Measurements from ENCODE around the gene SOX6.

The SOX6 gene

GRCh38 chr11:16293204-16293681, 63.1 kb downstream of the SOX6 start:
- no peaks in the 10 kb centered on the region for H3K9me3 ChIP-seq (ENCODE audit: low read length)
- H2AFZ ChIP-seq (ENCODE audit: low read length) = no peak overlapping the region
- no peak overlapping the region for H3K4me2 ChIP-seq (ENCODE audit: low read length)
- H3K27me3 ChIP-seq (ENCODE audit: insufficient read depth, low read length) = no peaks in the 10 kb centered on the region
- no peaks in the 10 kb centered on the region for H3K79me2 ChIP-seq (ENCODE audit: insufficient read depth, low read length)
- no peaks in the 10 kb centered on the region for H3K9me2 ChIP-seq (ENCODE audit: low read depth, low read length)
- H3F3A ChIP-seq (ENCODE audit: insufficient read depth, low read length) = no peaks in the 10 kb centered on the region
- H3K9ac ChIP-seq (ENCODE audit: low read length) = no peak overlapping the region
- H3K36me3 ChIP-seq (ENCODE audit: insufficient read depth, low read length) = no peaks in the 10 kb centered on the region
- H4K20me1 ChIP-seq (ENCODE audit: insufficient read depth, low read length) = no peaks in the 10 kb centered on the region
- no peaks in the 10 kb centered on the region for H3K4me1 ChIP-seq (ENCODE audit: insufficient read depth, low read length, severe bottlenecking)
- TF ChIP-seq, protein P1, sequence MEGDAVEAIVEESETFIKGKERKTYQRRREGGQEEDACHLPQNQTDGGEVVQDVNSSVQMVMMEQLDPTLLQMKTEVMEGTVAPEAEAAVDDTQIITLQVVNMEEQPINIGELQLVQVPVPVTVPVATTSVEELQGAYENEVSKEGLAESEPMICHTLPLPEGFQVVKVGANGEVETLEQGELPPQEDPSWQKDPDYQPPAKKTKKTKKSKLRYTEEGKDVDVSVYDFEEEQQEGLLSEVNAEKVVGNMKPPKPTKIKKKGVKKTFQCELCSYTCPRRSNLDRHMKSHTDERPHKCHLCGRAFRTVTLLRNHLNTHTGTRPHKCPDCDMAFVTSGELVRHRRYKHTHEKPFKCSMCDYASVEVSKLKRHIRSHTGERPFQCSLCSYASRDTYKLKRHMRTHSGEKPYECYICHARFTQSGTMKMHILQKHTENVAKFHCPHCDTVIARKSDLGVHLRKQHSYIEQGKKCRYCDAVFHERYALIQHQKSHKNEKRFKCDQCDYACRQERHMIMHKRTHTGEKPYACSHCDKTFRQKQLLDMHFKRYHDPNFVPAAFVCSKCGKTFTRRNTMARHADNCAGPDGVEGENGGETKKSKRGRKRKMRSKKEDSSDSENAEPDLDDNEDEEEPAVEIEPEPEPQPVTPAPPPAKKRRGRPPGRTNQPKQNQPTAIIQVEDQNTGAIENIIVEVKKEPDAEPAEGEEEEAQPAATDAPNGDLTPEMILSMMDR (IDR thresholded peaks at IDR 0.05; ENCODE audit: low read length) = no peak
- no peak for TF ChIP-seq EZH2 (IDR thresholded peaks at IDR 0.05; ENCODE audit: borderline replicate concordance, low read length)
- H3K27ac ChIP-seq (ENCODE audit: low read depth, low read length, poor library complexity, severe bottlenecking) = no peak overlapping the region
- H3K4me3 ChIP-seq (ENCODE audit: low read depth, low read length, poor library complexity, severe bottlenecking) = no peak overlapping the region

GRCh38 chr11:16292167-16292859, 64.0 kb downstream of the SOX6 start:
- Histone ChIP-seq H3K4me3 (ENCODE audit: low read depth, low read length, poor library complexity, severe bottlenecking) (no peak overlapping the region), H3K9ac (ENCODE audit: low read length) (no peak overlapping the region), H3K27ac (ENCODE audit: low read depth, low read length, poor library complexity, severe bottlenecking) (no peak overlapping the region)

DNA sequence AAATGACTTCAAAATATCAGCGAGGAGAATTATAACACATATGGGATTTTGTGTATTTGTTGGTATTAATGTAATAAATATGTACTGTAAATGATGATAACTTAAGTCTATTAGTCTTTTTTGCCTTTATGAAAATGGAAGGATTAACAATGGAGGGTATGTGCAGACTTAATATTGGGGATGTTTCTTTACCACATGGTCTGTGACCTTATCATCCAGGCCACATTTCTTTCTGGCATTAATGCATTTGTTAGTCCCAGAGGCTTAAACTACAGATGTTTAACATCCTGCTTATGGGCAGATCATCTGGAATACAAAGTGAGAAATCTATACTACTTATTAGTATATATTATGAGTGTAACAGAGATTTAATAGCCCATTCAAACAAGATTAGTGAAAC, 64.6 kb downstream of the SOX6 start:
- Histone ChIP-seq H3K9me3 (ENCODE audit: low read length) (no peaks in the 10 kb centered on the region), H3K27ac (ENCODE audit: low read depth, low read length, poor library complexity, severe bottlenecking) (no peak overlapping the region), H3K9ac (ENCODE audit: low read length) (no peak overlapping the region), H3K9me2 (ENCODE audit: low read depth, low read length) (no peaks in the 10 kb centered on the region), H3K4me2 (ENCODE audit: low read length) (no peak overlapping the region), H3K4me1 (ENCODE audit: insufficient read depth, low read length, severe bottlenecking) (no peaks in the 10 kb centered on the region), H3K4me3 (ENCODE audit: low read depth, low read length, poor library complexity, severe bottlenecking) (no peak overlapping the region), H3F3A (ENCODE audit: insufficient read depth, low read length) (no peaks in the 10 kb centered on the region), H3K36me3 (ENCODE audit: insufficient read depth, low read length) (no peaks in the 10 kb centered on the region), H4K20me1 (ENCODE audit: insufficient read depth, low read length) (no peaks in the 10 kb centered on the region), H3K27me3 (ENCODE audit: insufficient read depth, low read length) (no peaks in the 10 kb centered on the region), H2AFZ (ENCODE audit: low read length) (no peak overlapping the region), H3K79me2 (ENCODE audit: insufficient read depth, low read length) (no peaks in the 10 kb centered on the region)
- TF ChIP-seq EZH2 (IDR thresholded peaks at IDR 0.05; ENCODE audit: borderline replicate concordance, low read length) = no peak
- TF ChIP-seq, protein P1 (IDR thresholded peaks at IDR 0.05; ENCODE audit: low read length) = no peak

More at GRCh38 chr11:16292167-16292859, 64.0 kb downstream of the SOX6 start:
- Histone ChIP-seq H3K27me3 (ENCODE audit: insufficient read depth, low read length) (no peaks in the 10 kb centered on the region), H3K9me3 (ENCODE audit: low read length) (no peaks in the 10 kb centered on the region), H2AFZ (ENCODE audit: low read length) (no peak overlapping the region), H3F3A (ENCODE audit: insufficient read depth, low read length) (no peaks in the 10 kb centered on the region), H4K20me1 (ENCODE audit: insufficient read depth, low read length) (no peaks in the 10 kb centered on the region), H3K4me2 (ENCODE audit: low read length) (no peak overlapping the region), H3K79me2 (ENCODE audit: insufficient read depth, low read length) (no peaks in the 10 kb centered on the region), H3K9me2 (ENCODE audit: low read depth, low read length) (no peaks in the 10 kb centered on the region), H3K36me3 (ENCODE audit: insufficient read depth, low read length) (no peaks in the 10 kb centered on the region), H3K4me1 (ENCODE audit: insufficient read depth, low read length, severe bottlenecking) (no peaks in the 10 kb centered on the region)
- TF ChIP-seq, protein P1 (IDR thresholded peaks at IDR 0.05; ENCODE audit: low read length) = no peak
- no peak for TF ChIP-seq EZH2 (IDR thresholded peaks at IDR 0.05; ENCODE audit: borderline replicate concordance, low read length)
